ENCODE measurements around the gene UNC13B.

UNC13B gene

GRCh38 chr9:35161713-35162604 lies at the start of gene UNC13B (continued):
- TF ChIP-seq PRDM2 (tag by site-specific recombination; IDR thresholded peaks at IDR 0.05; ENCODE audit: borderline replicate concordance) (no peak), ZNF416 (tag by site-specific recombination; IDR thresholded peaks at IDR 0.05) (no peak), ZNF23 (tag by site-specific recombination; IDR thresholded peaks at IDR 0.05; ENCODE audit: borderline replicate concordance) (no peak), ZNF341 (tag by site-specific recombination; IDR thresholded peaks at IDR 0.05; ENCODE audit: low read depth) (peak; percentile 66), ZBTB44 (tag by site-specific recombination; IDR thresholded peaks at IDR 0.05) (no peak), ZNF138 (tag by site-specific recombination; IDR thresholded peaks at IDR 0.05; ENCODE audit: borderline replicate concordance) (no peak), SCRT2 (tag by site-specific recombination; IDR thresholded peaks at IDR 0.05) (no peak), ZNF830 (tag by site-specific recombination; IDR thresholded peaks at IDR 0.05; ENCODE audit: low read depth) (no peak), HOXC10 (CRISPR knock-in tag; IDR thresholded peaks at IDR 0.05) (no peak), KLF16 (tag by site-specific recombination; IDR thresholded peaks at IDR 0.05) (peak; percentile 77; the same call in 1 of the 2 replicates), AEBP2 (tag by site-specific recombination; IDR thresholded peaks at IDR 0.05; ENCODE audit: borderline replicate concordance) (no peak), ZNF19 (tag by site-specific recombination; IDR thresholded peaks at IDR 0.05; ENCODE audit: low read depth) (no peak), ZNF311 (tag by site-specific recombination; IDR thresholded peaks at IDR 0.05; ENCODE audit: borderline replicate concordance) (no peak), ZNF791 (tag by site-specific recombination; IDR thresholded peaks at IDR 0.05) (no peak), ZNF366 (tag by site-specific recombination; conservative IDR thresholded peaks at IDR 0.05) (peak; percentile 78), RBAK (tag by site-specific recombination; IDR thresholded peaks at IDR 0.05) (no peak), GLI2 (tag by site-specific recombination; IDR thresholded peaks at IDR 0.05; ENCODE audit: borderline replicate concordance, low read depth) (no peak), ZNF488 (tag by site-specific recombination; IDR thresholded peaks at IDR 0.05) (no peak), ZNF747 (tag by site-specific recombination; IDR thresholded peaks at IDR 0.05) (no peak), ZNF175 (tag by site-specific recombination; IDR thresholded peaks at IDR 0.05) (no peak), ZNF121 (tag by site-specific recombination; IDR thresholded peaks at IDR 0.05) (no peak), ZBTB10 (tag by site-specific recombination; IDR thresholded peaks at IDR 0.05) (peak; percentile 86), ZNF792 (tag by site-specific recombination; IDR thresholded peaks at IDR 0.05) (no peak), SP2 (tag by site-specific recombination; IDR thresholded peaks at IDR 0.05) (peak; percentile 87), ZNF777 (tag by site-specific recombination; IDR thresholded peaks at IDR 0.05; ENCODE audit: borderline replicate concordance) (peak; percentile 73; the same call in 1 of the 2 replicates), ZNF292 (tag by site-specific recombination; IDR thresholded peaks at IDR 0.05; ENCODE audit: borderline replicate concordance, low read depth) (no peak), KLF10 (tag by site-specific recombination; IDR thresholded peaks at IDR 0.05) (peak; percentile 94)
